ENCODE measurements around the gene GHR.

Gene GHR

GRCh38 chr5:42500003-42500599 is 76.9 kb downstream of the GHR start:
- DNase-seq (ENCODE audit: low read depth in 1 of 2, low spot score in 1 of 2): no peak
- H3K4me3 ChIP-seq (replicated peaks; ENCODE audit: insufficient read depth, low read length): no peak overlapping the region
- H3K27ac ChIP-seq (replicated peaks): no peak overlapping the region

GRCh38 chr5:42502613-42503470 is 79.6 kb downstream of the GHR start:
- Histone ChIP-seq H3K27me3 (ENCODE audit: insufficient read depth, poor library complexity, severe bottlenecking) (no peaks in the 10 kb centered on the region), H3K27ac (replicated peaks) (no peak overlapping the region), H3K4me3 (replicated peaks; ENCODE audit: insufficient read depth, low read length) (no peak overlapping the region)
- DNase-seq (ENCODE audit: low read depth in 1 of 2, low spot score in 1 of 2): no peak
- no peak for TF ChIP-seq REST (IDR thresholded peaks at IDR 0.05; ENCODE audit: insufficient replicate concordance, low read depth)
- no peak for TF ChIP-seq CTCF (IDR thresholded peaks at IDR 0.05; ENCODE audit: insufficient read depth, low read length)

More at GRCh38 chr5:42500003-42500599, 76.9 kb downstream of the GHR start:
- TF ChIP-seq SPI1 (IDR thresholded peaks at IDR 0.05; ENCODE audit: borderline replicate concordance, low read depth): no peak
- no peak for TF ChIP-seq GABPA (IDR thresholded peaks at IDR 0.05; ENCODE audit: low read depth)
- no peak for TF ChIP-seq CTCF (IDR thresholded peaks at IDR 0.05; ENCODE audit: insufficient read depth, low read length)
- no peak for TF ChIP-seq REST (IDR thresholded peaks at IDR 0.05; ENCODE audit: insufficient replicate concordance, low read depth)
- TF ChIP-seq POLR2AphosphoS5 (IDR thresholded peaks at IDR 0.05; ENCODE audit: low read depth): no peak
- no peaks in the 10 kb centered on the region for H3K27me3 ChIP-seq (ENCODE audit: insufficient read depth, poor library complexity, severe bottlenecking)

- TF ChIP-seq CTCF (IDR thresholded peaks at IDR 0.05; ENCODE audit: insufficient read depth, low read length) (no peak), POLR2AphosphoS5 (IDR thresholded peaks at IDR 0.05; ENCODE audit: low read depth) (no peak), GABPA (IDR thresholded peaks at IDR 0.05; ENCODE audit: low read depth) (no peak), REST (IDR thresholded peaks at IDR 0.05; ENCODE audit: insufficient replicate concordance, low read depth) (no peak), SPI1 (IDR thresholded peaks at IDR 0.05; ENCODE audit: borderline replicate concordance, low read depth) (no peak)
Observed at GRCh38 chr5:42506662-42507061, 83.4 kb downstream of the GHR start.

More at GRCh38 chr5:42506662-42507061, 83.4 kb downstream of the GHR start:
- no peaks in the 10 kb centered on the region for H3K27me3 ChIP-seq (ENCODE audit: insufficient read depth, poor library complexity, severe bottlenecking)
- H3K27ac ChIP-seq (replicated peaks): no peak overlapping the region
- DNase-seq (ENCODE audit: low read depth in 1 of 2, low spot score in 1 of 2): no peak
- H3K4me3 ChIP-seq (replicated peaks; ENCODE audit: insufficient read depth, low read length): no peak overlapping the region

All from HL-60 (cell line).